Type B pancreatic cell (in vitro differentiated cells): ENCODE data around the gene NR6A1. TPM values are rescaled to one million over a fixed set of nuclear protein-coding genes. Genes with fewer than 3 reads are reported as not detected.

ENCODE experiments used
- DNase-seq: peaks from one replicate; pipeline ENCODE4 v3.0.0; 2021; ENCODE audit warnings: mixed read lengths; ENCODE audit not compliant: unreplicated experiment; ENCODE audit errors: extremely low spot score
- H3K27ac Mint-ChIP-seq: 2 replicates; pipeline ENCODE4 v1.8.0; 2021; ENCODE audit warnings: mild to moderate bottlenecking, mixed read lengths
- H3K27me3 Mint-ChIP-seq: 2 replicates; pipeline ENCODE4 v1.8.0; 2021; ENCODE audit warnings: mixed read lengths
- H3K36me3 Mint-ChIP-seq: 2 replicates; pipeline ENCODE4 v1.8.0; 2021; ENCODE audit warnings: mixed read lengths
- H3K4me1 Mint-ChIP-seq: one replicate; pipeline ENCODE4 v1.8.0; 2021; ENCODE audit warnings: mixed read lengths; ENCODE audit not compliant: unreplicated experiment
- H3K4me3 Mint-ChIP-seq: 2 replicates; pipeline ENCODE4 v1.8.0; 2021; ENCODE audit warnings: mild to moderate bottlenecking, mixed read lengths
- H3K9me3 Mint-ChIP-seq: 2 replicates; pipeline ENCODE4 v1.8.0; 2021; ENCODE audit warnings: mixed read lengths
- CTCF ChIP-seq: fragments of 200-600 bp; sonication (generic); conservative IDR thresholded peaks from 2 replicates; pipeline ENCODE4 v1.5.0; 2021; ENCODE audit warnings: antibody characterized with exemption, mild to moderate bottlenecking
- total RNA-seq: library from RNA; stranded (reverse); gene quantifications from 2 replicates; pipeline ENCODE4 v1.2.1, GENCODE V29; 2021; ENCODE audit warnings: low replicate concordance

Gene NR6A1
- total RNA-seq, 1 donor from 2014 or later: 10.0 TPM

- Mint-ChIP-seq H3K4me3 (no peak overlapping the region), H3K36me3 (no peaks in the 10 kb centered on the region), H3K4me1 (peaks cover 27% of the 10 kb centered on the region), H3K9me3 (no peaks in the 10 kb centered on the region), H3K27me3 (peaks cover 27% of the 10 kb centered on the region), H3K27ac (no peak overlapping the region)
- DNase-seq: no peak
- TF ChIP-seq CTCF: no peak
Observed at GRCh38 chr9:124762633-124763032, 8.5 kb downstream of the NR6A1 start.

GRCh38 chr9:124761710-124762109, 9.4 kb downstream of the NR6A1 start:
- Mint-ChIP-seq H3K36me3 (no peaks in the 10 kb centered on the region), H3K9me3 (no peaks in the 10 kb centered on the region), H3K27me3 (peaks cover 19% of the 10 kb centered on the region), H3K27ac (no peak overlapping the region), H3K4me3 (no peak overlapping the region), H3K4me1 (peaks cover 34% of the 10 kb centered on the region)
- DNase-seq: no peak
- no peak for TF ChIP-seq CTCF

GRCh38 chr9:124761196-124761595, 9.9 kb downstream of the NR6A1 start:
- H3K4me1 Mint-ChIP-seq: peaks cover 39% of the 10 kb centered on the region
- peaks cover 15% of the 10 kb centered on the region for H3K27me3 Mint-ChIP-seq
- no peak for TF ChIP-seq CTCF
- no peak overlapping the region for H3K4me3 Mint-ChIP-seq
- H3K27ac Mint-ChIP-seq: no peak overlapping the region
- no peaks in the 10 kb centered on the region for H3K9me3 Mint-ChIP-seq
- no peaks in the 10 kb centered on the region for H3K36me3 Mint-ChIP-seq
- no peak for DNase-seq

- Mint-ChIP-seq H3K9me3 (no peaks in the 10 kb centered on the region), H3K4me1 (peaks cover 42% of the 10 kb centered on the region), H3K36me3 (no peaks in the 10 kb centered on the region), H3K4me3 (no peak overlapping the region), H3K27me3 (peaks cover 11% of the 10 kb centered on the region), H3K27ac (no peak overlapping the region)
- DNase-seq: no peak
- TF ChIP-seq CTCF: no peak
Observed at GRCh38 chr9:124760719-124761118, 10.4 kb downstream of the NR6A1 start.

- Mint-ChIP-seq H3K36me3 (no peaks in the 10 kb centered on the region), H3K9me3 (no peaks in the 10 kb centered on the region), H3K27me3 (peaks cover 7% of the 10 kb centered on the region), H3K4me3 (no peak overlapping the region), H3K27ac (peak overlapping the region; percentile 52), H3K4me1 (peaks cover 54% of the 10 kb centered on the region)
- no peak for DNase-seq
- no peak for TF ChIP-seq CTCF
Observed at GRCh38 chr9:124759327-124759726, 11.8 kb downstream of the NR6A1 start.

GRCh38 chr9:124758691-124759090, 12.4 kb downstream of the NR6A1 start:
- H3K4me1 Mint-ChIP-seq: peaks cover 55% of the 10 kb centered on the region
- H3K9me3 Mint-ChIP-seq: no peaks in the 10 kb centered on the region
- peaks cover 4% of the 10 kb centered on the region for H3K27me3 Mint-ChIP-seq
- peak overlapping the region; percentile 52 for H3K27ac Mint-ChIP-seq
- DNase-seq: no peak
- no peaks in the 10 kb centered on the region for H3K36me3 Mint-ChIP-seq
- H3K4me3 Mint-ChIP-seq: peak overlapping the region; percentile 61
- TF ChIP-seq CTCF: no peak
